NCI-H748 (cell line): ENCODE data around the gene TM4SF5.

Experiments
- DNase-seq: peaks from one replicate; lab custom pipeline; 2025; ENCODE audit not compliant: unreplicated experiment; lab: John Stamatoyannopoulos, UW

The TM4SF5 gene

GRCh38 chr17:4771519-4772234, at the start of gene TM4SF5:
Gene TM4SF5, plus strand, starts transcription at chr17:4771886. Its CDS starts 37 bp downstream, at chr17:4771923.
- peak; percentile 34 for DNase-seq

GRCh38 chr17:4722678-4723240, 48.9 kb upstream of the TM4SF5 start:
- DNase-seq, result no peak

- no peak for DNase-seq
Observed at GRCh38 chr17:4724650-4725049, 47.0 kb upstream of the TM4SF5 start.

- DNase-seq, result no peak
Observed at GRCh38 chr17:4725646-4726310, 45.9 kb upstream of the TM4SF5 start.

- no peak for DNase-seq
Observed at GRCh38 chr17:4728124-4728523, 43.6 kb upstream of the TM4SF5 start.

- DNase-seq, result no peak
Observed at GRCh38 chr17:4733073-4733531, 38.6 kb upstream of the TM4SF5 start.

- no peak for DNase-seq
Observed at GRCh38 chr17:4734857-4735475, 36.7 kb upstream of the TM4SF5 start.

- DNase-seq, result no peak
Observed at GRCh38 chr17:4735876-4736651, 35.6 kb upstream of the TM4SF5 start.

GRCh38 chr17:4738136-4739121, 33.3 kb upstream of the TM4SF5 start:
- DNase-seq, result peak; percentile 36

- peak; percentile 45 for DNase-seq
Observed at GRCh38 chr17:4739122-4740024, 32.3 kb upstream of the TM4SF5 start, which contains the start of the genes CXCL16 and ZMYND15. Gene CXCL16, minus strand, starts transcription at chr17:4739928. Its CDS starts 589 bp downstream, at chr17:4739339. Gene ZMYND15, plus strand, starts transcription at chr17:4739833. Its CDS starts 716 bp downstream, at chr17:4740549.

GRCh38 chr17:4740025-4740351, 31.7 kb upstream of the TM4SF5 start:
- DNase-seq, result no peak

GRCh38 chr17:4740584-4740983, 31.1 kb upstream of the TM4SF5 start:
- DNase-seq, result no peak

GRCh38 chr17:4741544-4741943, 30.1 kb upstream of the TM4SF5 start:
- no peak for DNase-seq

GRCh38 chr17:4742133-4742532, 29.6 kb upstream of the TM4SF5 start:
- no peak for DNase-seq

GRCh38 chr17:4742629-4743028, 29.1 kb upstream of the TM4SF5 start:
- no peak for DNase-seq

- no peak for DNase-seq
Observed at GRCh38 chr17:4743216-4743615, 28.5 kb upstream of the TM4SF5 start.

GRCh38 chr17:4743898-4744297, 27.8 kb upstream of the TM4SF5 start:
- DNase-seq, result no peak
